CD4-positive, alpha-beta memory T cell (primary cell): ENCODE measurements around the gene CRTC3. TPM values are rescaled to one million over a fixed set of nuclear protein-coding genes. Genes with fewer than 3 reads are reported as not detected.

Experiments used
- CTCF ChIA-PET: fragments of 350-600 bp; sonication (Branson Sonifier 250); formaldehyde crosslinking; loops from one replicate; lab custom pipeline; 2021; ENCODE audit warnings: inconsistent platforms; ENCODE audit not compliant: partially characterized antibody; lab: Charles Lee
- POLR2A ChIA-PET: fragments of 350-600 bp; sonication (Branson Sonifier 250); formaldehyde crosslinking; loops from one replicate; lab custom pipeline; 2021; ENCODE audit not compliant: partially characterized antibody; lab: Charles Lee
- DNase-seq, 5 donors: peaks; one replicate each; pipeline versions ENCODE4 v3.0.0 to v3.0.0-alpha.2; 2020 to 2022; ENCODE audit warnings: mixed read lengths in 1 of 5
- H3K27ac ChIP-seq: one replicate; pipeline ENCODE4 v1.7.0; 2013; ENCODE audit warnings: low read depth, low read length
- H3K27me3 ChIP-seq: 2 replicates; pipeline ENCODE4 v1.7.0; 2013; ENCODE audit warnings: mild to moderate bottlenecking, low read length, moderate library complexity; ENCODE audit not compliant: insufficient read depth
- H3K36me3 ChIP-seq: 2 replicates; pipeline ENCODE4 v1.7.0; 2013; ENCODE audit warnings: mild to moderate bottlenecking, low read length, moderate library complexity; ENCODE audit not compliant: insufficient read depth
- H3K4me1 ChIP-seq: 2 replicates; pipeline ENCODE4 v1.7.0; 2013; ENCODE audit warnings: mild to moderate bottlenecking, low read length, moderate library complexity; ENCODE audit not compliant: insufficient read depth
- H3K4me3 ChIP-seq, 2 donors: one replicate each; pipeline ENCODE4 v1.7.0; 2013; ENCODE audit warnings: low read length in 2 of 2, mild to moderate bottlenecking in 1 of 2
- H3K9me3 ChIP-seq, 2 donors: one replicate each; pipeline ENCODE4 v1.7.0; 2013; ENCODE audit warnings: low read length in 2 of 2, control low read depth in 1 of 2; ENCODE audit not compliant: control insufficient read depth in 1 of 2
- H3K27ac Mint-ChIP-seq, 7 donors: one replicate each; pipeline ENCODE4 v1.8.0; 2020 to 2021; ENCODE audit warnings: mixed read lengths in 7 of 7, mild to moderate bottlenecking in 6 of 7, inconsistent platforms in 3 of 7, moderate library complexity in 3 of 7
- H3K27me3 Mint-ChIP-seq, 2 donors: one replicate each; pipeline ENCODE4 v1.8.0; 2020 to 2021; ENCODE audit warnings: mixed read lengths in 2 of 2
- H3K36me3 Mint-ChIP-seq, 2 donors: one replicate each; pipeline ENCODE4 v1.8.0; 2020 to 2021; ENCODE audit warnings: mixed read lengths in 2 of 2, inconsistent platforms in 1 of 2, mild to moderate bottlenecking in 1 of 2
- H3K4me1 Mint-ChIP-seq, 4 donors: one replicate each; pipeline ENCODE4 v1.8.0; 2020 to 2021; ENCODE audit warnings: mixed read lengths in 4 of 4, mild to moderate bottlenecking in 1 of 4
- H3K4me3 Mint-ChIP-seq, 8 donors: one replicate each; pipeline ENCODE4 v1.8.0; 2020 to 2021; ENCODE audit warnings: mixed read lengths in 8 of 8, mild to moderate bottlenecking in 7 of 8, moderate library complexity in 6 of 8, inconsistent platforms in 3 of 8
- H3K9me3 Mint-ChIP-seq, 8 donors: one replicate each; pipeline ENCODE4 v1.8.0; 2020 to 2021; ENCODE audit warnings: mixed read lengths in 8 of 8, mild to moderate bottlenecking in 5 of 8, inconsistent platforms in 3 of 8, moderate library complexity in 1 of 8
- intact Hi-C: fragments of 100-400 bp; cut with micrococcal nuclease; formaldehyde crosslinking; loops from one replicate; pipeline ENCODE4 v1.15.1; 2023
- polyA plus RNA-seq, 2 donors: library from polyadenylated mRNA; unstranded; fragments of 300-500 nt; fragmentation: Illumina TruSeq; gene quantifications; one replicate each; pipeline ENCODE4 v1.2.3, GENCODE V29; 2021
- total RNA-seq, 2 experiments: library from RNA; stranded (reverse); gene quantifications; one replicate each; pipeline ENCODE4 v1.2.3, GENCODE V29; 2021

Gene CRTC3
- total and polyA plus RNA-seq, 4 experiments from 2014 or later: 14.5 to 75.5 (median 56.3) TPM

DNA sequence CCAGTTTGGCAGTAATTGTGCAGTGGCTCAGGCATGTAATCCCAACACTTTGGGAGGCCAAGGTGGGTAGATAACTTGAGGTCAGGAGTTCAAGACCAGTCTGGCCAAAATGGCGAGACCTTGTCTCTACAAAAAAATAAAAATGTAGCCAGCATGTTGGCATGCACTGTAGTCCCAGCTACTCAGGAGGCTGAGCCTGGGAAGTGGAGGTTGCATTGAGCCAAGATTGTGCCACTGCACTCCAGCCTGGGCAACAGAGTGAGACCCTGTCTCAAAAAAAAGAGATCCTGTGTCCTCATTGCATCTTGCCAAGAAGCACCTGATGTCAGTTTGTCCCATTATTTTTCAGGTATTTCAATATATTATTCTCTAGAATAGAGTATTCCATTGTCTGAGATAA, 61.8 kb downstream of the CRTC3 start:
- Mint-ChIP-seq H3K4me3 (no peak overlapping the region), H3K9me3 (peaks cover 0 to 2% (median 0%) of the 10 kb centered on the region in 8 donors), H3K27me3 (no peaks in the 10 kb centered on the region), H3K4me1 (peaks cover 46 to 73% (median 58%) of the 10 kb centered on the region in 4 donors), H3K27ac (peak overlapping the region in 5 of 7 donors; percentile 4 to 96 (median 50)), H3K36me3 (peaks cover 30 to 31% of the 10 kb centered on the region in 2 donors)
- no peak for DNase-seq
- H3K4me3 ChIP-seq: no peak overlapping the region
- H3K27me3 ChIP-seq: no peaks in the 10 kb centered on the region
- H3K4me1 ChIP-seq: peaks cover 67% of the 10 kb centered on the region
- POLR2A ChIA-PET: interaction anchor here (0.7 kb wide), 1 partner anchor 35 kb away, joined by 3 read pairs; no protein-coding TSS in a partner anchor
- no peak overlapping the region for H3K27ac ChIP-seq
- intact Hi-C loops: no loop called here
- CTCF ChIA-PET: interaction anchor here (1.3 to 1.5 kb wide), 2 partner anchors 9 to 17 kb away, joined by 4 to 7 read pairs; no protein-coding TSS in a partner anchor
- H3K36me3 ChIP-seq: no peaks in the 10 kb centered on the region
- no peaks in the 10 kb centered on the region for H3K9me3 ChIP-seq

- DNase-seq: no peak
- Mint-ChIP-seq H3K9me3 (peaks cover 0 to 2% (median 0%) of the 10 kb centered on the region in 8 donors), H3K4me3 (peak overlapping the region in 1 of 8 donors; percentile 43), H3K36me3 (peaks cover 31 to 32% of the 10 kb centered on the region in 2 donors), H3K27ac (peak overlapping the region; percentile 20 to 98 (median 83)), H3K4me1 (peaks cover 46 to 73% (median 59%) of the 10 kb centered on the region in 4 donors), H3K27me3 (no peaks in the 10 kb centered on the region)
- intact Hi-C loops: no loop called here
- Histone ChIP-seq H3K27ac (no peak overlapping the region), H3K4me3 (no peak overlapping the region), H3K9me3 (no peaks in the 10 kb centered on the region), H3K36me3 (no peaks in the 10 kb centered on the region), H3K4me1 (peaks cover 67% of the 10 kb centered on the region), H3K27me3 (no peaks in the 10 kb centered on the region)
- CTCF ChIA-PET: interaction anchor here (1.5 kb wide), 1 partner anchor 8 kb away, joined by 4 read pairs; no protein-coding TSS in a partner anchor
- POLR2A ChIA-PET: interaction anchor here (0.7 kb wide), 1 partner anchor 36 kb away, joined by 3 read pairs; no protein-coding TSS in a partner anchor
These were observed 62.6 kb downstream of the CRTC3 start for GRCh38 chr15:90592131-90592881.

DNA sequence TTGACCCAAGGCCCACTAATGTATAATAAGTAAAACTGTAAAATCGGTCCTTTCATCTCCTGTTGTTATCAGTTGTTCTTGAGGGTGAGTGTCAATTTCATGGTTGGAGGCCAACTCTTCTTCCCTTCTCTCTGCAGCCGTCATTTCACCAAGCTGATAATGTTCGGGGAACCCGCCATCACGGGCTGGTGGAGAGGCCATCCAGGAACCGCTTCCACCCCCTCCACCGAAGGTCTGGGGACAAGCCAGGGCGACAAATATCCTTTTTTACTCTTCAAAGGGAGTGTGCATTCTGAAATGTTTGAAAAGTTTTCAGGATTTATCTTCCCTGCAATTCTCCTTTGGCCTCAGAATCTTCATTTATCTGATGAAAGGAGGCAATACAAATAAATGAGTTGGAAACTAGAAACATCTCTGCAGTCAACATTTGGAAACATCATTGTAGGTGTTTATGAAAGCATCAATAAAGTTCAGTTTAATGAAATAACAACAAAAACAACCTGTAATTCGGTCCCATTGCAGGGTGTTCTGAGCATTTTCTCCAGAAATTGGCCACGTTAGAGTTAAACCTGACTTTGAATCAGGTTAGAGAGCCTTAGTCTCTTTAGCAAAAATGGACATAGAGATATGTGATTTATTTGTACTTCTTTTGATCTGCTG, 63.9 kb downstream of the CRTC3 start:
- Mint-ChIP-seq H3K36me3 (peaks cover 36 to 37% of the 10 kb centered on the region in 2 donors), H3K27ac (peak overlapping the region; percentile 94 to 99 (median 99)), H3K27me3 (no peaks in the 10 kb centered on the region), H3K4me1 (peaks cover 53 to 76% (median 65%) of the 10 kb centered on the region in 4 donors), H3K4me3 (peak overlapping the region; percentile 85 to 96 (median 90)), H3K9me3 (peaks cover 0 to 2% (median 0%) of the 10 kb centered on the region in 8 donors)
- Histone ChIP-seq H3K4me3 (peak overlapping the region in 1 of 2 donors; percentile 17), H3K27me3 (no peaks in the 10 kb centered on the region), H3K36me3 (no peaks in the 10 kb centered on the region), H3K4me1 (peaks cover 68% of the 10 kb centered on the region), H3K27ac (peak overlapping the region; percentile 52), H3K9me3 (no peaks in the 10 kb centered on the region)
- ChIA-PET POLR2A (interaction anchor here (0.6 to 6.2 kb wide), 18 partner anchors 9 to 360 kb away, joined by 3 to 36 read pairs (median 6); partner anchors contain the start of genes BLM, CIB1, CRTC3 and GDPGP1), CTCF (interaction anchor here (1.1 to 1.8 kb wide), 4 partner anchors 8 to 274 kb away, joined by 3 to 9 read pairs (median 4); no protein-coding TSS in a partner anchor)
- intact Hi-C loops: loop anchor here (1.0 to 2.0 kb wide), 2 partner anchors 19 to 64 kb away; partner anchors contain the start of gene CRTC3
- DNase-seq: no peak

- H3K4me1 ChIP-seq: peaks cover 74% of the 10 kb centered on the region
- POLR2A ChIA-PET: interaction anchor here (0.6 to 6.2 kb wide), 20 partner anchors 10 to 360 kb away, joined by 3 to 36 read pairs (median 5); partner anchors contain the start of genes BLM, CIB1, CRTC3 and GDPGP1
- CTCF ChIA-PET: interaction anchor here (0.9 to 1.8 kb wide), 5 partner anchors 9 to 274 kb away, joined by 3 to 9 read pairs (median 4); no protein-coding TSS in a partner anchor
- intact Hi-C loops: loop anchor here (1.0 to 2.0 kb wide), 2 partner anchors 20 to 65 kb away; partner anchors contain the start of gene CRTC3
- no peaks in the 10 kb centered on the region for H3K27me3 ChIP-seq
- H3K9me3 Mint-ChIP-seq: peaks cover 0 to 2% (median 0%) of the 10 kb centered on the region in 8 donors
- peak overlapping the region in 1 of 2 donors; percentile 16 for H3K4me3 ChIP-seq
- H3K27ac ChIP-seq: peak overlapping the region; percentile 52
- H3K27me3 Mint-ChIP-seq: no peaks in the 10 kb centered on the region
- H3K4me3 Mint-ChIP-seq: peak overlapping the region; percentile 85 to 96 (median 90)
- peaks cover 59 to 81% (median 69%) of the 10 kb centered on the region in 4 donors for H3K4me1 Mint-ChIP-seq
- H3K36me3 ChIP-seq: no peaks in the 10 kb centered on the region
- H3K9me3 ChIP-seq: no peaks in the 10 kb centered on the region
- H3K36me3 Mint-ChIP-seq: peaks cover 35 to 36% of the 10 kb centered on the region in 2 donors
- DNase-seq: peak; percentile 77 to 89 (median 84)
- peak overlapping the region; percentile 94 to 99 (median 99) for H3K27ac Mint-ChIP-seq
These were observed 64.6 kb downstream of the CRTC3 start for GRCh38 chr15:90594301-90594738.

- ChIA-PET POLR2A (interaction anchor here (1.4 to 6.2 kb wide), 5 partner anchors 9 to 65 kb away, joined by 3 to 36 read pairs (median 21); partner anchors contain the start of gene CRTC3), CTCF (no interaction called here)
- H3K4me3 Mint-ChIP-seq: peak overlapping the region in 6 of 8 donors; percentile 6 to 67 (median 34)
- H3K9me3 Mint-ChIP-seq: peaks cover 0 to 2% (median 0%) of the 10 kb centered on the region in 8 donors
- Histone ChIP-seq H3K36me3 (no peaks in the 10 kb centered on the region), H3K9me3 (no peaks in the 10 kb centered on the region), H3K27ac (peak overlapping the region; percentile 62), H3K4me1 (peaks cover 88% of the 10 kb centered on the region), H3K27me3 (no peaks in the 10 kb centered on the region), H3K4me3 (no peak overlapping the region)
- peaks cover 57 to 89% (median 77%) of the 10 kb centered on the region in 4 donors for H3K4me1 Mint-ChIP-seq
- intact Hi-C loops: loop anchor here (2.0 to 5.0 kb wide), 2 partner anchors 21 to 33 kb away; no protein-coding TSS in a partner anchor
- H3K27ac Mint-ChIP-seq: peak overlapping the region in 6 of 7 donors; percentile 54 to 99 (median 95)
- peaks cover 31 to 37% of the 10 kb centered on the region in 2 donors for H3K36me3 Mint-ChIP-seq
- DNase-seq: no peak
- no peaks in the 10 kb centered on the region for H3K27me3 Mint-ChIP-seq
These were observed 66.0 kb downstream of the CRTC3 start for GRCh38 chr15:90595763-90596155.

DNA sequence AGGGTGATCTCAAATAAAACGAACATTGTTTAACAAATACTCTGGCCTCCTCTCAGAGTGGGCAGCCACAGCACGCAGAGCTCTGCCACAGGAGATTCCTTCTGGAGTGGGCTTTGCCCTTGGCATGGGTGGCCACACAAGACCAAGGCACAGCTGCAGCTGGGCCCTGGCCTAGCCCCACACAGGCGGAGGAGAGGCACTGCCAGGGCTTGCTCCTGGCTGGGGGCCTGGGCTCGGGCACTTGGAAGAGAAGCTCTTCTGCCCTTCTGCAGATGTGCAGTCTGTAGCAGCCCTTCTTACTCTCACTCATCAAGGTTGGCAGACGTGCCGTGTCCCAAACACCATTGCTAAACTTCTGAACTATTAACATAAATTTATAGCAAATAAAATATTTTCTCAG, 67.2 kb downstream of the CRTC3 start:
- peaks cover 57 to 91% (median 76%) of the 10 kb centered on the region in 4 donors for H3K4me1 Mint-ChIP-seq
- H3K27me3 Mint-ChIP-seq: no peaks in the 10 kb centered on the region
- DNase-seq: no peak
- no peaks in the 10 kb centered on the region for H3K9me3 ChIP-seq
- intact Hi-C loops: loop anchor here (5.0 kb wide), 1 partner anchor 35 kb away; no protein-coding TSS in a partner anchor
- ChIA-PET CTCF (interaction anchor here (0.7 kb wide), 1 partner anchor 16 kb away, joined by 3 read pairs; no protein-coding TSS in a partner anchor), POLR2A (interaction anchor here (0.8 to 6.2 kb wide), 8 partner anchors 11 to 209 kb away, joined by 3 to 36 read pairs (median 4); partner anchors contain the start of genes CRTC3 and IQGAP1)
- peak overlapping the region; percentile 91 to 97 (median 96) for H3K27ac Mint-ChIP-seq
- H3K9me3 Mint-ChIP-seq: peaks cover 0 to 2% (median 0%) of the 10 kb centered on the region in 8 donors
- peaks cover 89% of the 10 kb centered on the region for H3K4me1 ChIP-seq
- peak overlapping the region; percentile 62 for H3K27ac ChIP-seq
- peak overlapping the region in 5 of 8 donors; percentile 79 to 86 (median 79) for H3K4me3 Mint-ChIP-seq
- no peaks in the 10 kb centered on the region for H3K27me3 ChIP-seq
- peaks cover 33 to 39% of the 10 kb centered on the region in 2 donors for H3K36me3 Mint-ChIP-seq
- H3K4me3 ChIP-seq: no peak overlapping the region
- H3K36me3 ChIP-seq: no peaks in the 10 kb centered on the region
